Activated CD4-positive, alpha-beta T cell treated with anti-CD3 and anti-CD28 coated beads, Interleukin-2, amount 50 U/mL, for 24 hours (primary cell): Measurements from ENCODE around the gene MACROD2.

Experiments
- DNase-seq, 2 donors: peaks; one replicate each; pipeline ENCODE4 v3.0.0-alpha.2; 2020; ENCODE audit warnings: low read depth in 1 of 2, low spot score in 1 of 2

The MACROD2 gene

DNA sequence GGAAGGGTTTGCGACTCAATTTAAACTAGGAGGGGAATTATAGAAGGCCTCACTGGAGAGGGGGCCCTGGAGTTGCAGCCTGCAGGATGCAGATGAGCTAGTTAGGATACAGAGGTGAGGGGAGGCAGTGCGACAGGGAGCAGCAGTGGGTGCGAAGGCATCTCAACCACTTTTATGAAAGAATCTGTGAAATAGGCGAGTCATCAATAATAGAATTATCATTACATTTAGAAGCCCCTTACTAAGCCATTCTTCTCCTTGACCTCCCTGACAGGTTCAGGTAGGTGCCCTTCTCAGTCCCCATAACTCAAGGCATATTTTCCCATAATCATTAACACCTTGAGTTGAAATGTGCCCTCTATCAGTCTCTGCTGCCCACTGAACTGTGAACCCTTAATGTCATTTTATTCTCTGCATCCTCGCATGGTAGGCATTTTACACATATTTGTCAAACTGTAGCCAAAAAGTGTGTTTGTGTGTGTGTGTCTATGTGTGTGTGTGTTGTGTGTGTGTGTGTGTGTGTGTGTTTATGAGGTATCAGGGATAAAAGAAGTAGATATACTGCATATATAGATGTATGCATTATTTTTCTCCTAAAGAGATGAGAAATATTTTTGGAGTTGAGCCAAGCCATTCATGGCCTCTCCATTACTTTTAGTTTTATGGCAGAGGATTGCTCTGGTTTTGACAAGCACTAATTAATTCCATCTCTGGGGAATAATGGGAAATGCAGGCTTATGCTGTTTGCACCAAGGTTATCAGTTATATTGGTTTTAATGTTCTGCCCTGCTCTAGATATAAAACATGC is 1679.1 kb downstream of the MACROD2 start:
- no peak for DNase-seq

DNA sequence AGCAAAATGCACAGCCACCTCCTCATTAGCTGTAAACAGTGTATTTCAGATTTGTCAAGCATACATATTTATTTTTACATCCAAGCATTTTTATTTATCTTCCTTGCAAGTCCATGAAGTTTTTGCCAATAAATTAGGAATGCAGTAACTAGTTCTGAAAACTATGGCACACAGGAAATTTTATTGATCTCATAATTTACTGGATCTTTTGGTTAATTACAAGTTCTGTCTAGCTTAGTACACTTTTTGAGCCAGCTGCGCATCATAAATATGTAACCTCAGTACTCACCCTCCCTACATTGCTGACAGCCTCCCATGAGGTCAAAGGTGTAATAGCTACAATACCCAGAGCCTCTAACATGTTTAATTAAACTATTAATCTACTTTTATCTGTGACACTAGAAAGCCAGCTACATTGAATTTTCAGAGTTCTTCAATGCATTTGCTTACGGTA is 1679.8 kb downstream of the MACROD2 start:
- DNase-seq, result no peak

DNA sequence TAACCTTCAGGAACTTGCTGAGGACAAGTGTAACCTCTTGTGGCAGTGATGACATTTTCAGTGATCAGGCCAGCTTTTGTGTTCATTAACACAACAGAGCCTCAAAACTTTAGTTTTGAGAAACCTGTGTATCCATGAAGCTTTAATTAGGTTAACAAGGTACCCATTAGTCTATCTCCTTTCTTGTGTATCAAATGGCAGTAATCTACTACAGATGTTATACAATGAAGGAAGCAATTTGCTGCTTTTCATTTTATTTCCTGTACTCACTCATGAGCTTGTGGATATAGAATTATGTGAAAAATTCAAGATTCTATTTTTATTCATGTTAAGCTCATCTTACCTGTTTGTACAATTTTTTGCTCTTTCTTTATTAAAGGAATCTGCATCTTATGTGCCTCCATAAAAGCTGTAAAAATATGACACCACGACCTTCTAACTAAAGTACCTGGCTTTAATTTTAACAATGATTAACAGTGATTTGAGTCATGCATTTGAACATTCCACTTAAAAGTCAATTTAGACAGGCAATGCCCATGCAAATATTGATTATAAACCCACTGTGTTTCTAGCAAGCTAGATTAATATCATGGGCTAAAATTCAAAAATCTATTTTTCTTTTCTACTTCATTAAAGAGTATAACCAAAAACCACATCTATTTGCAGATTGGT is 1680.6 kb downstream of the MACROD2 start:
- DNase-seq, result no peak

DNA sequence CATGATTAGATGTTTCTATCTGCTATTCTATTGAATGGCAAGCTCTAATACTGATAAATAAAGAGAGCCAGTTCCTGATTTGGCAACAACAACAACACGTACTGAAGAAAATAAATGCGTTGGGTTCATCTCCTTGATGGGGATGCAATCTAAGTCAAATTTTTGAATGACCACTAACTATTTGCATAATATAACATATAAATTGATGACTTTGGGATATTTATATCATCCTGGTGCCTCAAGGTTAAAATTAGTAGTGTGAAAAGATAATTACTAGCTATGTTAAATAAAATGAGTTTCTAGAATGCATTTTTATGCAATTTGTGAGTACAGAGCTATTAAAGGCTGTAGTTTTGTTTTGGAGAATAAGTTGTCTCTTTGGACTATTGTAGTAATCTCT is 1681.5 kb downstream of the MACROD2 start:
- DNase-seq, result no peak

DNA sequence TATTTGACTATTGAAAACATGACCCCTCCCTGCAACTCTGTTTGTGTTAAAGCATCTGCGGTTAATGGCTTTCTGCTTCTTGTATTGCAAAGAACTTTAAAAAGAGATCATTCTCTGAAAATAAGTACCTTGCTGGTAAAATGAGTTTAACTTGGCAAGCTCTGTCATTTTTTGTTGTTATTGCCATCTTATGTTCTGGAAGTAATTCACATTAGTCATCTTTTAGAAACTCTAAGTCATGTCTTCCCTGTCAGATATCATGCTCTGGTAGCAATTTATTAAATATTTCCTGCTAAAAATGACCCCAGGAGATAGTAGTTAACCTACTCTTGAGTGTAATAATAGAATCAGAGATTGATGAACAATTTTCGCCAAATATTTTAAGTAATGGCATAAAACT is 1687.4 kb downstream of the MACROD2 start:
- DNase-seq, result no peak

DNA sequence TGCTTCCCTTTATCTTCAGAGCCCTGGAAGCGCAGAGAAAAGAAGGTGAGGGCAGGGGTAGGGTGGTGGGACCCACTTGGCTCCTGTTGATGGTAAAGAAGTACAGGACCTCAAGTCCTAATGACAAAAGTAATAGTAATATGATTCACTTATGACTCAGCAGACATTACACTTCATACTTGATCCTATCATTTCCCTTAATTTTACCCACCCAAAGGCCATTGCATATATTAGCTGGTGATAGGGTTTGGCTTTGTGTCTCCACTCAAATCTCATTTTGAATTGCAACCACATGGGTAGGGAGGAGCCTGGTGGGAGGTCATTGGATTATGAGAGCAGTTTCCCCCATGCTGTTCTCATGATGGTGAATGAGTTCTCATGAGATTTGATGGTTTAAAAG is 1697.3 kb downstream of the MACROD2 start:
- no peak for DNase-seq

DNA sequence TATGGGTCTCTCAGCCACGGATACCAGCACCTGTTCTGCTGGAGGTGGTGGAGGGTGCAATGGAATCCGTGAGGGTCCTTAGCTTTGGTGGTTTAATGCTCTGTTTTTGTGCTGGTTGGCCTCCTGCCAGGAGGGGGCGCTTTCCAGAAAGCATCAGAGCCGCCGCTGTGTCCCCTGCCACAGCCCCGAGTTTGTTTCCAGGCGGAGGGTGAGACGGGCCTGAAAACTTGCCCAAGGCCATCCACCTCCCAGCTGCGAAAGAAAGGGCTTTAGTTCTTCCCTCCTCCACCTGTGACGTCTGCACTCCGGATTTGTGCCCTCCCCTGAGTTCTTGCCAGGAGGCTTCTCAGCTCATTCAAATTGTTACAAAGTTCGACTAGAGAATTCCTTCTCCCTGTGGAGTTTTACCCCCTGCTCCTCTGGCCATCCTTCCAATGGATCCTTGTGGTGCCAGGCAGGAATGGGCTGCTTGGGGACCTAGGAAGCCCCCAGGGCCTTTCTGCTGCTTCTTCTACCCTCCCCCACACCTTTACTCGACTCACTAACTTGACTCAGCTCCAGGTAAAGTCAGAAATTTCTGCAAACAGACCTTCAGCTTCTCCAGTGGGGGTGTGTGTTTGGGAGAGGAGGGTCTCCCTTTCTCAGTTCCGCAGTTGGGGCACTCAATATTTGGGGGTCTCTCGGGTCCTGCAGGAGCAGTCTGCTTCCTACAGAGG is 1704.3 kb downstream of the MACROD2 start:
- DNase-seq, result no peak

DNA sequence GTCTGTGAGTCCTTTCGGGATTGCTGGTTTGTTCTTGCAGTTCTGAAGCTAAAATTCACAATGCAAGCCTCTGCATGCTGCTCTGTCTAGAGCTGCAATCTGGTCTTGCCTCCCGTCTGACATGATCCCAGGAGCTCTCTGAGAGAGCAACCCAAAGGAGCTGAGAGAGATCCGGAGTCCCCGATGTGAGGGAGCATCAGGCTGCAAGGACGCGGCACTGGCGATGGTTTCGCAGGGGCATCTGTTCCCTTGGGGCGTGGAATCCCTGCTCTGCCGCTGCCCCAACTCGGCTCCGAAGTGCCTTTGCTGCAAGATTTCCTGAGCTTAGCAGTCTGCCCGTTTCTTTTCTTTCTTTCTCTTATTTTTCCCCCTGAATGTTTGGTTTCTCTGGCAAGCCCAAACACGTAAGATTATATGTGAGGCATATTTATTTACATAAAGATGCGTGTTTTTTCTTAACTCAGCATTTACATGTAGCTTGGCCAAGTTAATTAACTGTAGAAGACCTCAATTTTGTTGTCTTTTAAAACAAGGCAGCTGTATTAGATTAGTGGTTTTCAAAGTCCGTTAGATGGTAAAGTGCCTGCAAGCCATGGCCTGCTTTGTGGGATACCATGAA is 1704.9 kb downstream of the MACROD2 start:
- no peak for DNase-seq

DNA sequence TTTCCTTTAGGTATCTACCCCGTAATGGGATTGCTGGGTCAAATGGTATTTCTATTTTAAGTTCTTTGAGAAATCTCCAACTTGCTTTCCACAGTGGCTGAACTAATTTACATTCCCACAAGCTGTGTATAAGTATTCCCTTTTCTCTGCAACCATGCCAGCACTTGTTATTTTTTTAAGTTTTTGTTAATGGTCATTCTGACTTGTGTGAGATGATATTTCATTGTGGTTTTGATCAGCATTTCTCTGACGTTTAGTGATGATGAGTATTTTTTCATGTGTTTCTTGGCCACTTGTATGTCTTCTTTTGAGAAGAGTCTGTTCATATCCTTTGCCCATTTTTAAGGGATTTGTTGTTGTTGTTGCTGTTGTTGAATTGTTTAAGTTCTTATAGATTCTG is 1706.8 kb downstream of the MACROD2 start:
- DNase-seq, result no peak

DNA sequence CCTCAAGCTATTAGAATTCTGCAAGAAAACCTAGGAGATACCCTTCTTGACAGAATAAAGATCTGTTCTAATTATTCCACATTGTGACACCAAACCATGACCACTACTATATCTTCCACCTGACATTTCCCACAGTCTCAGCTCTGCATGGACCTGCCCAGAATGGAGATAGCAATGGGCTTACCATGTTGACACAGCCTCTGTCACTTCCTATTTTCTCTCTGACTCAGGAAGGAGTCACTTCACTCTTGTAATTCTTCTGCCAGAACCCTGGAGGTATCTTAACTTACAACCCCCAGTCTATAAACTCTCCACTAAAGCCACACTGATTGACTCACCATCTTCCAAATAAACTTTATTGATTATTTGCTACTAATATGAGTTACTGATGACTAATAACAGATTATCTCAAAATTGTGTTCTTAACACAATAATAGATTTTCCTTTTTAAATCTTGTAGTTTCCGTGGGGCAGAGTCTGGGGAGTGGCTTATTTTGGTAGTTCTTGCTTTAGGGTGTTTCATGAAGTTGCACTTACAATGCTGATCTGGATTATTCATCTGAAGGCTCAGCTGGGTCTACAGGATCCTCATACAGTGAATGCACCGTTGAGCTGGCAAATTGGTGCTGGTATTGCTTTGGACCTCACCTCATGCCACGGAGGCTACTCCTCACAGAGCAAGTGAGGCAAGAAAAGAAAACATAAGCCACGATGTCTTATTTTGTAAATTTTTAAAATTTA is 1708.0 kb downstream of the MACROD2 start:
- no peak for DNase-seq

DNA sequence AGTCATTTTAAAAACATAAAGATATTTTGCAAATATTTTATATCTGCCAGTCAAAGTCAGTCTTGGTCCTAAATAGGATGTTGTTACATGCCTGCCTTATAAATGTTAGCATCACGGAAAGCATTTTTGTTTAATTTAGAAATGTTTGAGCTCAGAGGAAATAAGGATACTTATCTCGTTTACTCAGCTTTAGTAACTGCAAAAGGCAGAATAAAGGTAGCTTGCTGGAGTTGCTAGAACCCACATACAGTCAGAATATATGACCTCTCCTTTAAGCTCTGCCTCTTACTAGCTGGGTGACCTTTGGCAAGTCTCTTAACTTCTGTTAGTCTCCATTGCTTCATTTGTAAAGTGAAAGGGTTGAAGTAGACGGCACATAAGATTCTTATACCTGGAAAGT is 1710.7 kb downstream of the MACROD2 start:
- DNase-seq, result no peak

DNA sequence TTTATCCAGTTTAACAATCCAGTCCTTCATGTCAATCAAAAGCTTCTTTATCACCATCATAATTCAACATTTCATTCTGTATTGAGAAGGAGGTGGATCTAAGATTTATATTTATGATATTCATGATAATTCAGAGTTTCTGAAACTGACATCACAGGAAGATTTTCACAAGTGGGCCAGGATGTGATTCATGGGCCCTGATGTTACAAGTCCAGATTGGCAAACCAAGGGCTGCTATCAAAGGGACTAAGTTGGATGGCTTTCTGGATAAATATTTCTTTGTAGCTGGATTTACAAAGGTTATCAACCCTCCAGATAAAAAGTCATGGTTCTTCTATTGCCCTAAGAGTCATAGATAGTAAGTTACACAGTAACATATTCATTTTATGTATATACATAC is 1711.4 kb downstream of the MACROD2 start:
- no peak for DNase-seq

DNA sequence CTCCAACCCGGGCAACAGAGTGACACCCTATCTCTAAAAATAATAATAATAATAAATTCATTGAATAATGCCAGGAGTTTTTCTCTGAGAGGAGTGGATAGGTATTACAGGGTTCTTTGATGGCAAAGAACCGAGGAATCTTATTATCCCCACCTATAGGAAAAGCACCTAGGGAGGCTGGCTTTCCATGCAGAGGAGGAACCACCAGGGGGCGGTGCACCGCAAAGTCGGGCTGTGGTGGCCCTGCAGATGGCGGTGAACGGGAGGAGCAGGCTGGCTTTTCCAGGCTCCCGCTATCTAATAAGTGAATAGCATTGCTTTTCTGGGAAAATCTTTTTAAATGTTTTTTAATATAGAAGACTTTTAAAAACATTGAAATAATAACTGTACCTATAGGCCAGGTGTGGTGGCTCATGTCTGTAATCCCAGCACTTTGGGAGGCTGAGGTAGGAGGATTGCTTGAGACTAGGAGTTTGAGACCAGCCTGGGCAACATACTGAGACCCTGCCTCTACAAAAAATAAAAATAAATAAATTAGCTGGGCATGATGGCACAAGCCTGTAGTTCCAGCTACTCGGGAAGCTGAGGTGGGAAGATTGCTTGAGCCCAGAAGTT is 1713.8 kb downstream of the MACROD2 start:
- peak in 1 of 2 donors; percentile 10 for DNase-seq

DNA sequence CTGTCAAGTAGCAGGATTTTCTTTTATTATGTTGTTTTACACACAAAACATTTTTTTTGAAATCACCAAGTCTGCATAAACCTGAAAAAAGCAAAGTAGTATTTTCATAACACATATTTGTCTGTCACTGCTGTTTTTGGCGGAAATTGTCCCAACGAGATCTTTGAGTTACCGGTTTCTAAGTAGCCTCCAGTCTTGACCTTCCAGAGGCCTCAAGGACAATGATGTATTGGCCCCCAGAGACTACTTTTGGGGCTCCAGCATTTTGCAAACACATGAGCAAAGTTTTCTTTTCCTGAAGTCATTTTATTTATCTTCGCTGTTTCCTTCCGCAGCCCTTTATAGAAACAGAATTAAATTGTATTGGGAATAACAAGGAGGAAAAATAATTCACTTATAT is 1715.3 kb downstream of the MACROD2 start:
- DNase-seq, result no peak

DNA sequence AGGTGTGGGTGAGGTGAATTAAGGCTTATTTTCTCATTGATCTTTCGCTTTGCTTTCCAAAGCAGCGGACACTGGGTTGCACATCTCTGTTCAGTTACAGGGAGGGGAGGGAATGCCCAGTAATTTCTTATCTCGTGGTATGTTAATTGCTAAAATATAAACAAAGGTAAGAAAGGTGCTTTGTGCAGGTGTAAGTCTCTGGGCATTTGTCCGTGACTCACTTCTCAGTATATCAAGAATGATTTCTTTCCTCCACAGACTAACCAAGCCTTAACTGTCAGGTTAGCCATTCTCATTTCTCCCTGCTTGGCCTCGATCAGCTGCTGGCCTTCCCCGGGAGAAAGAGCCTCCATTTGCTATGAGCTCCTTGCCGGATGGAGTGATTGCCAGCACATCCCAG is 1715.9 kb downstream of the MACROD2 start:
- no peak for DNase-seq

DNA sequence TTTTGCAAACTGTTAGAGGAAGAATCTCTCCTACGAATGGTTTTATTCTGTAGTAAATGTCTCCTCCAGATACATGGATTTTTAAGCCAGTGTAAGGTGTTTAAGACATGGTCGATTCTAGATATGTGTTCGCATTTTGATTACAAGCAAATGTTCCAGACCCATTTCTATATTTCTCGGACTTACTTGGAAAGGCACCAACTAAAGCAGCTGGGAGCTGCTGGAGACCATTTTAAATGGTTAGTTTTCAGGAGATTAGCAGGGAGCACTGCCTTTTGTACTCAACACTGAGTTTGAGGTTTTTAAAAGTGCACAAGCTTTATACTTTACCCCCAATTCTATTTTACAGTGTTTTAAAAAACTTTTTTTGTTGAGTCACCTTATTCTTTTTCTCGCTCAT is 1720.9 kb downstream of the MACROD2 start:
- no peak for DNase-seq

DNA sequence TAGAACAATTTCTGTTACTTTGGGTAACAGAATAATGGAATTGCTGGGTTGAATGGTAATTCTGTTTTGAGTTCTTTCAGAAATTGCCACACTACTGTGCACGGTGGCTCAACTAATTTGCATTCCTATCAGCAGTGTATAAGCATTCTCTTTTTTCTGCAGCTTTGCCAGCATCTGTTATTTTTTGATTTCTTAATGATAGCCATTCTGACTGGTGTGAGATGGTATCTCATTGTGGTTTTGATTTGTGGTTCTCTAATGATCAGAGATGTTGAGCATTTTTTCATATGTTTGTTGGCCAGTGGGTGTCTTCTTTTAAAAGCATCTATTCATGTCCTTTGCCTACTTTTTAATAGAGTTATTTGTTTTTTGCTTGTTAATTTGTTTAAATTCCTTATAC is 1731.1 kb downstream of the MACROD2 start:
- DNase-seq, result no peak

DNA sequence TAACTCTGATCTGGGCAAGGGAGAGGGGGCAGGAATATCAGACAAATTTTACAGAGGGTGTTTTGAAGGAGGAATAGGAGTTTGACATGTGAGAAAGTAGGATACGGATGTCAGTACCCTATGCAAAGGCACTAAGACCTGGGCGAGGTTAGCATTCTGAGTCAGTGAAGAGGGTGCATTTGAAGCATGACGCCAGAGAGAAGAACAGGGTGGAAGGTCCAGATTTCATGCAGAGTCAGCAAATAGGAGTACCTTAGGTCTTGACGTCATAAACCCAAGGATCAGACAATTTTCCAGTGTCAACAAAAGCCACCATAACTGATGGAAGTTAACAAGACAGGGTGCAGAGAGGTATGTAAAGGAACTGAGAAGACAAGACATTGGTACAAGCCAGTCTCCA is 1738.7 kb downstream of the MACROD2 start:
- no peak for DNase-seq

DNA sequence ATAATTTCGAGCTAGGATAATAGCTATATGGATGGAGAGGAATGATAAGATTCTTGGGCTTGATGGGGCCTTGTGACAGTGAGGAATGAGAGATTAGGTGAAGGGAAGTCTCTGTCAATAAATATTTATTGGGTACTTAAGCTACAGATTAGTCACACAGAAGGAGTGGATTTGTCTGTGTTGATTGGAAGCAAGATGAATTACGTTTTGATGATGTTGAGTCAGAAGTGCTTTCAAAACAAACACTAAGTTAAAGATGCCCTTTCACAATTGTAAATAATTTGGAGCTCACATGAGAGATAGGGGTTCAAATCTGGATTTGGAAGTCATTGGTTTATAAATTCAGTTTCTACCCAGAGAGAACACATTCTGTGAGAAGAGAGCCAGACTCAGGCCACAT is 1743.7 kb downstream of the MACROD2 start:
- DNase-seq, result no peak

DNA sequence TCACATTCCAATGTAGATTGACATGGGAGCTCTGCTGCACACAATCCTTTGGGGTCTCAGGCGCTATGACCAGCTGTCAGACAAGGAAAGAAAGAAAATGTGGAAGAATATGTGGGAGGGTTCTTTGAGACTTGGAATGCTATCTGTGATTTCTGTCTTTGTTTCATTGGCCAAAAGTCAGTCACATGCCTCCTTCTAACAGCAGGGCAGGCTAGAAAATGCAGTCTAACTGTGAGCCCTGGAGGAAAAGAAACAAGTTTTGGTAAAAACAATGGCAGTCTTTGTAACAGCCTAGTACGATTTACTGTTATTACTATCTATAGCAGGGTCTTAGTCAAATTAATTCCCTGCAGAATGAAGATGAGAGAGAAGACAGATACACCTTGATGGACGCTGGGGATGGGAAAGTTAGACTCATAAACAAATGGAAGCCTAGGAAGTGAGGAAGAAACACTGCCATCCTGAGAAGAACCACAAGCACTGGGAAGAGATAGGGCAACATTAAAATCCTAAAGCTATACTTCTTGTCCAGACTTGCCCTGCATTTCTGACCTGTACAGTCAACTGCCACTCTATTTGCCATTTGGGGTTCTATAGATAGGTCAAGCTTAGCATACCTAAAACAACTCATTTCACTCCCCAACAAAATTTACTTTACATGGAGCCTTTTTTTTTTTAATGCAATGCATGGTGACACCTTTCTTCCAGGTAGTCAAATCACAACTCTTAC is 1744.9 kb downstream of the MACROD2 start:
- DNase-seq, result no peak
